ENCODE results near the gene CACNA2D3.

Gene CACNA2D3

DNA sequence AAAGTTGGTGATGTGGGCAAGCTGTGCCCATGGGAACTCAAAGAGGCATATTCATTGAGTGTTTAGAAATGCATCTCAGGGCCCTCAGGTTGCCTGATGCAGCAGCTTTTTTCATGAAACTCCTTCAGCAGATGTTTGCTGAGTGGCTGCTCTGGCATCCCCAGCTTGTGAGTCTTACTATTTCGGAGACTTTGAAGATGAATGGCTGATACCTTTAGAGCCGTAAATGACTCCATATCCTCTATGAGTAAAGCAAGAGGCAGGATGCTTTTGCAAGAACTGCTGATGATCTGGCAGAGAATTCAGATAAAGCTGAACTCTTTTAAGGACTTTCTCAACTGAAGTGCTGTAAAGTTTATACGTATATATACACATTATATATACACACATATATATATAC lies 384.3 kb downstream of the CACNA2D3 start:
- DNase-seq: no peak

- DNase-seq: no peak
Measured at GRCh38 chr3:54507876-54508460, 385.6 kb downstream of the CACNA2D3 start.

DNA sequence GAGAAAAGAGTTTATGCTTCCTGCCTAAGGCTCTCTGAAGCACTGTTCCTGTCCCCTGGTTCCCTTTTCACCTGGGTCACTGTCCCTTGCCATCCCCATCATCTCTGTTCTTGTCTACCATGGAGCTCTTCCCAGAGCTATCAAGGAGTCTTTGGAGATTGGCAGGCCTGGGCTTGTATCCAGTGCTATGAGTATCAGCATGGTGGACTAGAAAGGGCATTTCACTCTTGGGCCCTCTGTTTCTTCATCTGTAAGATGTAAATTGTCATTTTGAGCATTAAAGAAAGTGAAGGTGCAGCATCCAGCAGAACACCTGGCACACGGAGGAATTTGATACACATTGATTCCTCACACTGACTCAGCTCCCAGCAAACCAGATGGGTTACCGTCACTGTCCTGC lies 388.2 kb downstream of the CACNA2D3 start:
- no peak for DNase-seq

GRCh38 chr3:54511766-54512365 lies 389.5 kb downstream of the CACNA2D3 start:
- DNase-seq: no peak

DNA sequence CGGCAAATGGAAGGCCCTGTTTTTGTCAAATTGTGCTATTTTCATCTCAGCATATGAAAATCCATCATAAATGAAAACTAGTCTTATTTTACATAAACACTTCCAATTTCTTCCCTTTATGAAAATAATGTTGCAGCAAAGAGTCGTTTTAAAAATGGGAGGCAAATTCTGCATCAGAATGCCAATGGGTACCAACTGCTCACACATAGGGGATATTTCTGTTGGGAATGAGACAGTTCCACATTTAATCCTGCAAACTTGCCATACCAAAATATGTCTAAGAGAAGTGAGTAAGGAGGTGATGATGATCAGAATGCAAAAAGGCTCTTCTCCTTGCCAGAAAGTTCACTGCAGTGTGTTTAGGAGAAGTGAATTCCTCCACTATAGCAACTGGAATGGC lies 391.7 kb downstream of the CACNA2D3 start:
- no peak for DNase-seq

GRCh38 chr3:54514416-54514815 lies 392.1 kb downstream of the CACNA2D3 start:
- DNase-seq: no peak

GRCh38 chr3:54515441-54516213 lies 393.3 kb downstream of the CACNA2D3 start:
- no peak for DNase-seq

DNA sequence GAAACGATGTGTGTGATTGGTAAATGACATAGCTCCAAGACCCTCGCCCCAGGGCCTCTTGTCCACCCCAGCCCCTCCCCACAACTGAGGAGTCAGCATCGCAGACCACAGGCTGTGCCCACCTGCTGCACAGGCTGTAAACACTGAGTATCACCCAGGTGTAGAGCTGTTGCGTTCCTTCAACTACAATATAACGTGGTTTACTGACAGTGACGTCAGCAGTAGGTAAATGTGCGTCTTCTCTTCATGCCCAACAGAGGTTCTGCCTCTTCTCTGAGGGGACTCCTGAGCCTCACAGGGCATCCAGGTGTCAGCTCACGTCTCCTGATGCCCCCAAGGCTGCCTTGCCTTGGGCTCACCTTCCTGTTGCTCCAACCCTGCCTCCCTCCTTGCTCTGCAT lies 395.1 kb downstream of the CACNA2D3 start:
- no peak for DNase-seq

DNA sequence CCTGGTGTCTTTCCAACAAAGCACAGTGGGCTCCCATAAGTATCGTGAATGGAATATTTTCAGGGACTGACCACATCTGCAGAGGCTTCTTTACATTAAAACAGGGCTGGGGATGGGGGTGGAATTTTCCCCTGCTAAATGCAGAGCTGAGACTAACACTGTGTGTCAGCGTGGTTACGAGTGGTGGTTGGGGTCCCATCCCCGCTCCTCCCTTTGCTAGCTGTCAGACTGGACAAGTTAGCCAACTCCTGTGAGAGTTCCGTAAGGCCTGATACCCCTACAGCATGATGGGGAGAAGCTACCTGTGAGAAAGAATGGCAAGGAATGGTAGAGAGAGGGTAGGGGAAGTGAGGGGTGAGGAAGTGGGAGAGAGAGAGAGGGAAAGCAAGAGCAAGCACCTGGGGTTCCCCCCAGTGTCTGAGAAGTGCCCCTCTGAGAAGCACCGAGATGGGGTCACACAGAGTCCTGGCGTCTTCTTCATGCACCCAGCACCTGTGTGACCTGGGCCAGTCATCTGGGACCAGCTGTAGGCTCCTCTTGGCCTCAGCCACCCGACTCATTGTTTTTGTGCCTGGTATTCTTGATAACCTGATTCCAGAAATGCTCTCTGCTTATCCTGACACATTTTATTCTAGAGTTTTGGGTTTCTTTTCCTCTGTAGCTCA lies 395.8 kb downstream of the CACNA2D3 start:
- no peak for DNase-seq

DNA sequence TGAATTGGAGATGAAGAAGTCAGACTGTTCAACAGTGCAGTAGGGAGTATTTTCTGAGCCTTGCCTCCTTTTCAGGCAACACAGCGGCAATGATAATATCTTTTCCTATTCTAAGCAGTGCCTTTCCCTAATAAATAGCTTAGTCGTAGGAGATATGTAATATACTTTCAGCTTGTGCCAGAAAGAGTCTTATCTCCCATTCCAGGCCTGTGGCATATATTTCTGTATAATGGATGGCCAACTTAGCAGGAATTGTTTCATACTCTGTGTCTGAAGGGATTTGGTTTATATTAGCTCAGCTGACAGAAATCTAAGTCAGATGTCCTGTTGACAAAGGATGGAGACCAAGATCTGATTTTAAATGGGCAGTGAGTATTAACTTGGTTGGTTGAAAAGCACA lies 397.1 kb downstream of the CACNA2D3 start:
- no peak for DNase-seq

DNA sequence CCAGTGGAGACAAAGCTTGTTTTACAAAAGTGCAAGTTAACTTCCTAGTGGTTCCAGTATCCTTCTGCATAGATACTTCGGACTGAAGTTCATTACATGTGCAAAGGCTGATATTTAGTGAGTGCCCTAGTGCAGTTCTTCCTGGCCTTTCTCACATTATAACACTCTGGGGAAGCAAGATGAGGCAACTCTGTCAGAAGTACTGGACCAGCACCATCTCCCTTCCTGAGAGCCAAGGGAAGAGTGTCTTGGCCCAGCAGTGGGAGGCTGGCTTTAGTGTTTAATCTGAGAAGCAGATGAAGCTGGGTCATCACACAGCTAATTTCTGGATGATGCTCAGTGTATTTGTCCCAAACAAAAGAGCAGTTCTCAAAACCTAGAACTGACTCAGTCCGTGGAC lies 397.7 kb downstream of the CACNA2D3 start:
- DNase-seq: no peak

GRCh38 chr3:54527521-54527920 lies 405.2 kb downstream of the CACNA2D3 start:
- no peak for DNase-seq

GRCh38 chr3:54527953-54528352 lies 405.6 kb downstream of the CACNA2D3 start:
- DNase-seq: no peak

DNA sequence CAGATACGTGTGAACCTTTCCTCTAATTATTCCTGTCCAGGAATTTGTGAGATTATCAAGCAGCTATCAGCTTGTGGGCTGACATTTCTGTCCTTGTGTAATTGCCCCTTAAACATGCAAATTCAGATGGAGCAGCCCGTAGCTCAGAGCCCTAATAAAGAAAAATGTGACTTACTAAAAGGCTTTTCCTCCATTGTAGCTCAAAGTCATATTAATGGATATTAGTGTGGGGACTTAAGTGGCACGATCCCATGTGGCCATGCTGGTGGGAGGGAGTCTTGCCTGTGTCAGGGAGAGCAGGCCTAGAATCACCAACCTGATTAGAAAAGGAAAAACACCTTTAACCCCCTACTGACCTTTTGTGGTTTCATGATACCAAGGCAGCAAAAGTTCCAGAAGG lies 406.3 kb downstream of the CACNA2D3 start:
- no peak for DNase-seq

DNA sequence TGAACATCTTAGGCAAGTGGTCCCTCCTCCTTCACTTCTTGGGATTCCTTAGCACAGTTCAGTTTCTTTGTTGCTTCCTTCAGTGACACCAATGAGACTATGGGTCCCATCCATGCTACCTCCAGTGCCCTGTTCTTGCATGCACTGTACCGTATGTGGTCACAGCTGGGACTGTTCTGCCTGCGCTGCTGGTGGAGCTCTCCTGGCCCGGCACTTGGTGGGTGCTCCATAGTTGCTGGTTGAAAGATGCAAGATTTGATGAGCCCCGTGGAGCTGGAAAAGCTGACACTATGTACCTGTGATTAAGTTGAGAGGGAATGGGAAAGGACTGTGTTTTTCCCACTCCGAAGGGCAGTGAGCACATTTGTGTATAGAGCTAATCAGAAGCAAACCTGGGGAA lies 407.7 kb downstream of the CACNA2D3 start:
- no peak for DNase-seq

DNA sequence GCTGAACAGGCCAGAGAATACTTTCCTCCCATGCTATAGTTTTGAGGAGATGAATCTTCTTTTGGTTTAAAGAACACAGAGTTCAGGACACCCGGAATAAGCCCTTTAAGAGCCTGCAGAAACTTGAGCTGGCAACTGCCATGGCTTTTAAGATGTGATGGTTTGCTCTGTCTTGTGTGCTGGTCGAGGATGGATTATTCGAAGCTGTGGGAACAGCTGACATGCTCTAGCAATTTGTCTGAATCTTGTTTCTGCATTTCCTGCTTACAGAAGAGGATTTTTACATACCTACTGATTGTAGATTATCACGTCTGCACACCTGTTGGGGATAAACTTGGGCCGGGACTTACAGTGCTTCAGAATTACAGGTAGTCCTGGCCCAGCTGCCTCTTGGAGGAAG lies 408.6 kb downstream of the CACNA2D3 start:
- DNase-seq: no peak

GRCh38 chr3:54531741-54532140 lies 409.4 kb downstream of the CACNA2D3 start:
- DNase-seq: no peak

- DNase-seq: no peak
Measured at GRCh38 chr3:54533856-54534255, 411.5 kb downstream of the CACNA2D3 start.

DNA sequence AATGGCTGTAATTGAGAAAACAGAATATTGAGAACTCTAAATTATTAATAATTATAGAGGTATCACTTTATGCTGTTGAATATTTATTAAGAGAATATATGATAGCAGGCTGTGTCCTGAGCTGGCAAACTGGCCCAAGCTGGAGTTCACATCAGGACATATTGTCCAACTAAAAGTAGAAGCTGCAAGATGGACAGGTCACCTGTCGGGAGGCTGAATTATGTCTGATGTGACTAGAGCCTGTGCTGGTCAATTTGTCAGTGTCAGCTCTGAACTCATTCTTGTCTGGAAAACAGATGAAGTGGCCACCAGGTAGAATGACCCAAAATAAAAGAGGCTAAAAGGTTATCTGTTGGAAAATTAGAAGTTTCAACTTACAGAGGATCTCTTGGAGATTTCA lies 413.3 kb downstream of the CACNA2D3 start:
- no peak for DNase-seq

DNA sequence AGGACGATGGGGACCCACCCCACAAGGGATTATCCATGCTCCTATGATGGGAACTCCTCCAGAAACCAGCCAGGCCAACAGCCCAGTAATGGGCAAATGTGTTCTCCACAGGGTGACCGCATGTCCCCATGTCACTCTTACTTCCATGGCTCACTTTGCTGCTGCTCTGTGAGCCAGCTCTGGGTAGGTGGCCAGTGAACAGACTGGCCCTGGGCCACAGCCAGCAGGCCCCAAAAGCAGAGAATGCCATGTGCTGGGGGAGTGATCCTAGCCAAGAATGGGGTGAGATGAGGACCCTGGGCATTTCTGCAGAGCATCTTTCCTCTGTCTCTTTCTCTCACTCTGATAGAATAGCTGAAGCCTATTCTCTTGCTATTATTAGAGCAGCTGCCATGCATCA lies 414.1 kb downstream of the CACNA2D3 start:
- DNase-seq: no peak

DNA sequence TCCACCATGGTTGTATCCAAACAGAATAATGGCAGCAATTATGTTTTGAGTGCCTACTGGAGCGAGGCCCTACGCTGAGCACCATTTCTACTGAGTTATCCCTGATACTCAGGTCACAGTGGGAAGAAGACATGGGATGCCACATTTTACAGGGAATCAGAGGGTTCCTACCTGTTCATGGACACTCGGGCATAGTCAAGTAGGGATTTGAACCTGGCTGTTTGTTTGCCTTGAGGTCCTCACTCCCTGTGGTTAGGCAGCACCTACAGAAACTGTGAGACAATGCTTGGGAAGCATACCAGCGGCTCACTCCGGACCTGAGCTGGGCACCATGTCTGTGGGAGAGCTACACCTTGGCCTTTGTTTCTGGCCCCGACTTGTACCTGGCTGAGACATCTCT lies 415.2 kb downstream of the CACNA2D3 start:
- DNase-seq: no peak

GRCh38 chr3:54538346-54538745 lies 416.0 kb downstream of the CACNA2D3 start:
- DNase-seq: no peak

DNA sequence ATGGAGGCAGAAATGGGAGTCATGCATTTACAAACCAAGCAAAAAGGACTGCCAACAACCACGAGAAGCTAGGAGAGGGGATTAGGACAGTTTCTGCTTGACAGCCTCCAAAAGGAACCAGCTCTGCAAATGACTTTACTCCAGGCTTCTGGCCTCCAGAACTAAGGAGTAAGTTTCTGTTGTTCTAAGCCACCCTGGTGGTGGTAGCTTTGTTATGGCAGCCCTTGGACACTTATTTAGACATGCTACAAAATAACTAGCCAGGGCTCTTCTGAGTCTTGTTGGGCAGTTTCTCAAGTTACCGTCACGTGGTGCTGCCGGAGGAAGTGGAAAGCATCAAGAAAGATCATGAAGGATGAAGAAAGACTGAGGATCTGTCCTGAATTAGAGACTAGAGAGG lies 419.0 kb downstream of the CACNA2D3 start:
- DNase-seq: no peak

DNA sequence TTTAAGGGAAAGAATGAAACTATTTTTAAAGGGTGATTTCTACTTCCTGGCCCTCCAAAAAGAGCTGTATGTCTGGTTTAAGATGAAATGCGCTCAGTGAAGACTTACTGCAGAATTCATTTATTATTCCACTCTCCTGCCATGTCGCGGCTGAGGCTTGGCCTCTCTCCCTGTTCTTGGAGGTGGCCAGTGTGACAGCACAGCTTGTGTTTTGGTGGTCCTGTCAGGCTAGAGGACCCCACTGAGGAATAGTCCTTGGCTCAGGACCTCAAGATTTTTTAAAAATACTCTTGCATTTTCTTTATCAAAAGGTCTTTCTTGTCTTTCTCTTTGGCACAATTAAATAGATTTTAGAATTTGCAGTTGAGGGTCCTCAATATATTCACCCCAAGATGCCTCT lies 421.1 kb downstream of the CACNA2D3 start:
- DNase-seq: no peak

Measured in activated CD4-positive, alpha-beta T cell treated with anti-CD3 and anti-CD28 coated beads, Interleukin-10, Interleukin-2, amounts not matched to agents 100 ng/mL and 50 ng/mL, durations not matched to agents 16 hours and 8 hours (primary cell).